HG02798 (cell line): ENCODE results near the gene IFI27.

Source experiments
- ATAC-seq: cut with Tn5 transposase; IDR thresholded peaks from one replicate; pipeline ENCODE4 v1.9.1; 2021; ENCODE audit warnings: mild to moderate bottlenecking; ENCODE audit not compliant: unreplicated experiment, poor library complexity

The IFI27 gene

GRCh38 chr14:94101748-94102147, 8.8 kb upstream of the IFI27 start:
- no peak for ATAC-seq

- no peak for ATAC-seq
Measured at GRCh38 chr14:94102768-94103482, 7.6 kb upstream of the IFI27 start.

GRCh38 chr14:94103554-94104150, 6.9 kb upstream of the IFI27 start:
- ATAC-seq, result no peak

GRCh38 chr14:94104731-94105130, 5.8 kb upstream of the IFI27 start:
- no peak for ATAC-seq

GRCh38 chr14:94109915-94110250, 653 bp upstream of the IFI27 start:
- ATAC-seq, result no peak

- no peak for ATAC-seq
Measured at GRCh38 chr14:94111276-94112095, 950 bp downstream of the IFI27 start.

DNA sequence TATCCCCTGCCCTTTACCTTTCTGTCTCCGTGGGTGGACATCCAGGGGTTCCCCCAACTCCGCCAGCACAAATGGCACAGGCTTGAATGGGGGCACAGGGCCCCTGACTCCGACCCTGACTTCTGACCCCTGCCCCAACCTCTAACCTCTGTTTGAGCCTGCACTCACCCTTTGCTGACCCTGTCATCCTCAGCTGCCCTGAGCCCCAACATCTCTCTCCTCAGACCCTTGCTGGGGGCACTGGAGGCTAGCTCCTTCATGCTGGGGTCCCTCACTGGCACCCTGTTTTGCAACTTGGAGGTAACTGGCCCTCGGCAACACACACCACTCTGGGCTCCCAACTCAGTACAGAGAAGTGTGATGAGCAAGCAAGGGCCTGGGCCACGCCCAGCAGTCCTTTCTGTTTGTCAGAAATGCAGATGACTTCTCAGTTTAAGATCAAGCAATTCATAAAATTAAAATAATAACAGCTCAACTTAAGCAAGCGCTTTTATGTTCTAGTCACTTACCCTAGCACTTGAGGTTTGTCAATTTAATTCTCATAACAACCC, 2.1 kb downstream of the IFI27 start:
- no peak for ATAC-seq

- no peak for ATAC-seq
Measured at GRCh38 chr14:94113073-94113472, 2.5 kb downstream of the IFI27 start.

GRCh38 chr14:94113490-94113889, 3.0 kb downstream of the IFI27 start:
- no peak for ATAC-seq

DNA sequence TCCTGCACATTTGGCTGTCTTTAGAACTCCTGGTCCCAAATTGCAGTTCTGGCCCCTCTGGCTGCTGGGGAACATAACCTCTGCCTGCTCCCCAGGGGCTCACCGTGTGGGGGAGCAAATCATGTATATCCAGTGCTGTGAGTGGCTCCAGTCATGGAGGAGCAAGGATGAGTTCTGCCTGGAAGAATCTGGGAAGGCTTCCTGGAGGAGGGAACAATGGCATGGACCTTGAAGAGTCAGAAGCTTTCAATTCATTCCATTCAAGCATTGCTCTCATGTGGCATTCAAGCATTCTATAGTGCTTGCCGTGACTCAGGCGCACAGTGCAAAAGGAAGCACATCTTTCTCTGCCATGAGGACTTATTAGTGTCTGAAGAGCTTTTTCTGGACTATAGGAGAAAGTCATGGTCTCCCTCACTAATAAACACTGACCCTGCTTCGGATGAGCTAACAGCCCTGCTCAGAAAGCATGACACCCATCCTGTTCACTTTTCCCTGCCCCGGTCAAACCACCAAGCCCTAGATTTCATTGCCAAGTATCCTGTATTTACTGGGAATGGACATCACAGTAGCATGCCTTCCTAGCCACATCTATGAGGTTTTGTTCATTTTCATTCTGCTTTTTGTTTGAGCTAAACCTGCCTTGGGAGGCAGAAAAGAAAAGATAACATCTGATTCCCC, 3.5 kb downstream of the IFI27 start:
- ATAC-seq, result no peak

DNA sequence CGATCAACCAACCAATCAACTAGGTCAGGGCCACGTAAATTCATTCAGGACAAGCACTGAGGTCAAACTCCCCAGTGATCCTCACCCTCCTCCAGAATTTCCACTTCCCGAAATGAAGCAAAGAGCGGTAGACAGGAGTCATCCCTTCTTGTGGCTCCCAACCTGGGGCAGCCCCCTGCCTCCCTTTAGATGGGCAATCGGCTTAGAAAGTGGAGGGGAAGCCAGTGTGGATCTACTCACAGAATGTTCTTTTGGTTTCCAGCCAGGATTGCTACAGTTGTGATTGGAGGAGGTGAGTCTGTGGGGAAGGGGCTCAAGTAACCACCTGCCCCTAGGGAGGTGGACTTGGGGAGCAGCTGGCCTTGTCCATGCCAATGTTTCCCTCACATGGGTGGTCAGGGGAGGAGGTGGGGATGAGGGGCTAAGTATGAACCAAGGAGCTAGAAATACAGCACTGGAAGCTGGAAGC, 4.1 kb downstream of the IFI27 start:
- no peak for ATAC-seq

DNA sequence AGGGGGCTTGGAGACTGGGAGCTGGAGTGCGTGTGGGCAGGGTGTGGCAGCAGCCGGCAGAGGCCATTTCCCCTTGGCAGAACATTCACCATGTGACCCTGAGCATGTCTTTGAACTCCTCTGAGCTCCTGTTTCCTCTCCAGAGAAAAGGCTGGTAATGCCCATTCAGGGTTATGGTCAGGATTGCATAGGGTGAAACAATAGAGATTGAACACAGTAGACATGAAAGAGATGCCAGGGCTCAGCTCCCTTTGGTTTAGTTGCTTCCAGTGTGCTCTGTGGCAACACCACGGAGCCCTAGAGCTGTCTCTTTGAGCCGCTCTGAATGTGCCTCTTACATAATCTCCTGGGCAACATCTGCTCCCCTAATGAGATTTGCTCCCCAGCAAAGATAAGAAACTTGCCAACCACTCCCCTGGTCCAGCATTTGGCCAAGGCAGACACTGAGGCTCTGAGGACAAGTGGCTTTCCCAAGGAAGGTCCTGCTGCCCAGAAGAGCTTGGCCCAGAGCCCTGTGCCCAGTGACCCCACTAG, 4.6 kb downstream of the IFI27 start:
- ATAC-seq, result no peak

GRCh38 chr14:94115631-94116030, 5.1 kb downstream of the IFI27 start:
- no peak for ATAC-seq

DNA sequence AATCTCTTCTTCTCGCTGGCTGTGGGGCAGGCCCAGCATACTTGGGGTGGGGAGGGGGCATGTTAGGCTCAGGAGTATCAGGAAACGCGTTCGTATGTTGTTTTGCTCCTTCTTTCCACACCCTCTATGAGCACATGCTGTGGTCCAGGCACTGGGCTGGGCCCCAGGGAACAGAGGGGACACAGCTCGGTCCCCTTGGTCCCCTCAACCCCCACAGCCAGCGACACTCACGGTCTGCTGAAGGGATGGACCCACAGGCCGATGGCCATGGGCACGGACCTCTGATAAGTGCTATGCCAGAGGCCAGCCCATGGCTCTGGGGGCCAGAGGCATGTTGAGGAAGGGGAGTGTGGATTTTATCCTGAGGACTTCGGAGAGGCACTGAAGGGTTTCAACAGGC, 6.2 kb downstream of the IFI27 start:
- no peak for ATAC-seq

- no peak for ATAC-seq
Measured at GRCh38 chr14:94117856-94118255, 7.3 kb downstream of the IFI27 start.

DNA sequence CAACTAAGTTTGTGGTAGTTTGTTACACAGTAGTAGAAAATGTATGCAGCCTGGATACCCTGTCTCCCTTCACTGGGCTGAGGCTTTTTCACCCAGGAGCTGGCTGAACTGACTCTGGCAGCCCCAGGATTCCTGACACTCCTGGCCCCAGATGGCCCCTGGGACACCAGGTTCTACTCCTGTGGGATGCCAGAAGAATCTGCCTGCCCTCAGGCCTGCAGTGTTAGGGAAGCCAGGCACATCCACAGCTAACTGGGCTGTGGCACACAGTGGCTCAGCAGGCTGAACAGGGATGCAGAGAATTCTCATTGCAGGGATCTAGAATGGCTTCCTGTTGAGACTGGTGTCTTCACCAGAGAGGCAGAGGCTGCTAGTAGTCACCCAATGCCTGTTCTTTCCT, 8.5 kb downstream of the IFI27 start:
- no peak for ATAC-seq

- no peak for ATAC-seq
Measured at GRCh38 chr14:94120667-94121340, 10.3 kb downstream of the IFI27 start.

GRCh38 chr14:94121485-94121884, 10.9 kb downstream of the IFI27 start:
- no peak for ATAC-seq

DNA sequence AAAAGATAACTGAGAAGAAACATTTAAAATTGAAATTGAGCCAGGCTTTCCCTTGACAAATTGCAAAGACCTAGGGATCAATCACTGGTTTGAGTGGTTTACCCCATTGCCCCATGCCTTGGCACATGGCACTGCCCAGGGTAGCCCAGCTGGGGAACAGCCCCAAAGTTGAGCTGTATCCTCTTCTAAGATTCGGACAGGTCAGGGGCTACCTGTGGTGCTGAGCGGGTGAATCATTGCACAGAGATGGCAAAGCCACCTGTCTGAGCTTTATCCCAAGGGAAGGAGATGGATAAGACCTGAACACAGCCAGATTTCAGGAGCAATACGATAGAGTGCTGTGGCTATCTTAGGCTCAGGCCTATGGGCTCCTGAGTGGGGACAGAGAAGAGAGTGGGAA, 11.9 kb downstream of the IFI27 start:
- ATAC-seq, result no peak

GRCh38 chr14:94123296-94123695, 12.8 kb downstream of the IFI27 start:
- no peak for ATAC-seq
